Measurements from ENCODE around the gene SUCLG2. TPM values are rescaled to one million over a fixed set of nuclear protein-coding genes. Genes with fewer than 3 reads are reported as not detected.
"Not testable (repeated sequence)": the region's sequence is repeated elsewhere in the genome, so short reads cannot be mapped to it uniquely, and the experiment has no call there.

SUCLG2 gene
- total RNA-seq, 1 experiment from 2014 or later: 53.5 TPM

- Histone ChIP-seq H3K4me3 (ENCODE audit: low read depth, low read length) (no peak overlapping the region), H3K27me3 (replicated peaks; ENCODE audit: control insufficient read depth, insufficient read depth, low read length) (no peaks in the 10 kb centered on the region), H3K9me3 (no peaks in the 10 kb centered on the region), H3K36me3 (ENCODE audit: control insufficient read depth, insufficient read depth, low read length) (no peaks in the 10 kb centered on the region), H3K4me1 (no peaks in the 10 kb centered on the region)
- H3K27me3 Mint-ChIP-seq (ENCODE audit: insufficient read depth, unreplicated experiment): no peaks in the 10 kb centered on the region
- H3K27ac Mint-ChIP-seq (ENCODE audit: unreplicated experiment): no peak overlapping the region
- CTCF ChIA-PET: no interaction called here
- H3K4me3 Mint-ChIP-seq (ENCODE audit: unreplicated experiment): no peak overlapping the region
- H3K36me3 Mint-ChIP-seq (ENCODE audit: insufficient read depth, unreplicated experiment): no peaks in the 10 kb centered on the region
- no peaks in the 10 kb centered on the region for H3K9me3 Mint-ChIP-seq (ENCODE audit: unreplicated experiment)
- intact Hi-C loops (cut with micrococcal nuclease; ENCODE audit: unreplicated experiment): no loop called here
- TF ChIP-seq CTCF (IDR thresholded peaks at IDR 0.05; ENCODE audit: insufficient read depth in 1 of 2, low read depth in 1 of 2, low read length in 1 of 2, severe bottlenecking in 1 of 2, unreplicated experiment in 1 of 2): no peak
- H3K4me1 Mint-ChIP-seq (ENCODE audit: low read depth, unreplicated experiment): peaks cover 10% of the 10 kb centered on the region
- POLR2A ChIA-PET: interaction anchor here (0.5 kb wide), 1 partner anchor 69 kb away, joined by 3 read pairs; no protein-coding TSS in a partner anchor
- no TSS peak for BruUV-seq (replicated peaks)
- no peak for DNase-seq
Measured at GRCh38 chr3:67557848-67558355, 96.5 kb downstream of the SUCLG2 start.

GRCh38 chr3:67551361-67552016, 102.9 kb downstream of the SUCLG2 start:
- Mint-ChIP-seq H3K27ac (ENCODE audit: unreplicated experiment) (no peak overlapping the region), H3K4me1 (ENCODE audit: low read depth, unreplicated experiment) (no peaks in the 10 kb centered on the region), H3K9me3 (ENCODE audit: unreplicated experiment) (no peaks in the 10 kb centered on the region), H3K36me3 (ENCODE audit: insufficient read depth, unreplicated experiment) (no peaks in the 10 kb centered on the region), H3K4me3 (ENCODE audit: unreplicated experiment) (no peak overlapping the region), H3K27me3 (ENCODE audit: insufficient read depth, unreplicated experiment) (no peaks in the 10 kb centered on the region)
- Histone ChIP-seq H3K27me3 (replicated peaks; ENCODE audit: control insufficient read depth, insufficient read depth, low read length) (no peaks in the 10 kb centered on the region), H3K4me1 (no peaks in the 10 kb centered on the region), H3K4me3 (ENCODE audit: low read depth, low read length) (no peak overlapping the region), H3K36me3 (ENCODE audit: control insufficient read depth, insufficient read depth, low read length) (no peaks in the 10 kb centered on the region), H3K9me3 (no peaks in the 10 kb centered on the region)
- no peak for TF ChIP-seq CTCF (IDR thresholded peaks at IDR 0.05; ENCODE audit: insufficient read depth in 1 of 2, low read depth in 1 of 2, low read length in 1 of 2, severe bottlenecking in 1 of 2, unreplicated experiment in 1 of 2)
- no TSS peak for BruUV-seq (replicated peaks)
- ChIA-PET CTCF (no interaction called here), POLR2A (no interaction called here)
- no peak for DNase-seq
- intact Hi-C loops (cut with micrococcal nuclease; ENCODE audit: unreplicated experiment): no loop called here

GRCh38 chr3:67550541-67550940, 103.9 kb downstream of the SUCLG2 start:
- DNase-seq: no peak
- ChIA-PET POLR2A (no interaction called here), CTCF (no interaction called here)
- no TSS peak for BruUV-seq (replicated peaks)
- no peaks in the 10 kb centered on the region for H3K36me3 Mint-ChIP-seq (ENCODE audit: insufficient read depth, unreplicated experiment)
- Histone ChIP-seq H3K4me3 (ENCODE audit: low read depth, low read length) (no peak overlapping the region), H3K27me3 (replicated peaks; ENCODE audit: control insufficient read depth, insufficient read depth, low read length) (no peaks in the 10 kb centered on the region), H3K4me1 (no peaks in the 10 kb centered on the region), H3K36me3 (ENCODE audit: control insufficient read depth, insufficient read depth, low read length) (no peaks in the 10 kb centered on the region), H3K9me3 (no peaks in the 10 kb centered on the region)
- H3K27ac Mint-ChIP-seq (ENCODE audit: unreplicated experiment): no peak overlapping the region
- H3K4me3 Mint-ChIP-seq (ENCODE audit: unreplicated experiment): no peak overlapping the region
- TF ChIP-seq CTCF (IDR thresholded peaks at IDR 0.05; ENCODE audit: insufficient read depth in 1 of 2, low read depth in 1 of 2, low read length in 1 of 2, severe bottlenecking in 1 of 2, unreplicated experiment in 1 of 2): no peak
- intact Hi-C loops (cut with micrococcal nuclease; ENCODE audit: unreplicated experiment): no loop called here
- H3K27me3 Mint-ChIP-seq (ENCODE audit: insufficient read depth, unreplicated experiment): no peaks in the 10 kb centered on the region
- no peaks in the 10 kb centered on the region for H3K9me3 Mint-ChIP-seq (ENCODE audit: unreplicated experiment)
- no peaks in the 10 kb centered on the region for H3K4me1 Mint-ChIP-seq (ENCODE audit: low read depth, unreplicated experiment)

- BruUV-seq (replicated peaks): not testable (repeated sequence)
Measured at GRCh38 chr3:67542502-67543250, 111.7 kb downstream of the SUCLG2 start.

More at GRCh38 chr3:67542502-67543250, 111.7 kb downstream of the SUCLG2 start:
- CTCF ChIA-PET; H3K36me3 Mint-ChIP-seq (ENCODE audit: insufficient read depth, unreplicated experiment); intact Hi-C loops (cut with micrococcal nuclease; ENCODE audit: unreplicated experiment); H3K4me3 Mint-ChIP-seq (ENCODE audit: unreplicated experiment); POLR2A ChIA-PET; H3K27me3 Mint-ChIP-seq (ENCODE audit: insufficient read depth, unreplicated experiment); H3K9me3 ChIP-seq; H3K36me3 ChIP-seq (ENCODE audit: control insufficient read depth, insufficient read depth, low read length); H3K4me3 ChIP-seq (ENCODE audit: low read depth, low read length); H3K27ac Mint-ChIP-seq (ENCODE audit: unreplicated experiment); H3K4me1 ChIP-seq; H3K27me3 ChIP-seq (replicated peaks; ENCODE audit: control insufficient read depth, insufficient read depth, low read length); DNase-seq: not testable (repeated sequence)
- Mint-ChIP-seq H3K4me1 (ENCODE audit: low read depth, unreplicated experiment) (peaks cover 24% of the 10 kb centered on the region), H3K9me3 (ENCODE audit: unreplicated experiment) (peaks cover 35% of the 10 kb centered on the region)

Data from Caco-2 (cell line).